IPS DF 4.7 (cell line): ENCODE data around the gene ZNF236.
A peak's percentile ranks its signal among the peaks of the same experiment; 100 is the strongest.
"Not testable (repeated sequence)": the region's sequence is repeated elsewhere in the genome, so short reads cannot be mapped to it uniquely, and the experiment has no call there.

Experiments
- DNase-seq: peaks from one replicate; pipeline ENCODE4 v3.0.0-alpha.2; 2013; ENCODE audit warnings: low spot score; ENCODE audit errors: extremely low read depth

The ZNF236 gene

GRCh38 chr18:76943542-76944339, 121.4 kb downstream of the ZNF236 start:
- DNase-seq: no peak

DNA sequence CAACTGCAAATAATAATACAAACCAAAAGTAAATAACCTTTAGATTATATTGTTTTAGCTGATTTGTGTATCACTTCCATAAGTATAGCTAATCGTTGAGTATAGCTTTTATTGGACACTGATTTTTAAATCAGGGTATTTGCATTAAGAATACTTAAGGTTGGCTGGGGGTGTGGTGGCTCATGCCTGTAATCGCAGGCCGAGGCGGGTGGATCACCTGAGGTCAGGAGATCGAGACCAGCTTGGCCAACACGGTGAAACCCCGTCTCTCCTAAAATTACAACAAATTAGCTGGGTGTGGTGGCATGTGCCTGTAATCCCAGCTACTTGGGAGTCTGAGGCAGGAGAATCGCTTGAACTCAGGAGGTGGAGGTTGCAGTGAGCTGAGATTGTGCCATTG, 122.0 kb downstream of the ZNF236 start:
- not testable (repeated sequence) for DNase-seq

DNA sequence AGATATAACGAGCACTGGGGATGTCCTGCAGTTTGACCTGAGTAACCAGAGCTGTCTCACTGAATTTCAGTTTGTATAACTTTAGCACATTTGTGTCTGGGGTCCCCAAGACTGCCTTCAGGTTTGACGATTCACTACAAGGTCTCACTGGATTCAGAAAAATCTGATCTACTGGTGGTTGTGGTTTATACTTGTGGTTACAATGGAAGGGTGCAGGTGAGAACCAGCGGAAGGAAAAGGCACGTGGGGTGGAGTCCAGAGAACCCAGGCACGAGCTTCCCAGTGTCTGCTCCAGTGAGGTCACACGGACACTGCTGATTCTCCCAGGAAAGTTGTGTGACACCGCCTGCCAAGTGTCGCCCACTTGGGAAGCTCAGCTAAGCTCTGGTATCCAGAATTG, 126.0 kb downstream of the ZNF236 start:
- no peak for DNase-seq

- no peak for DNase-seq
Observed at GRCh38 chr18:76951456-76952247, 129.3 kb downstream of the ZNF236 start.

DNA sequence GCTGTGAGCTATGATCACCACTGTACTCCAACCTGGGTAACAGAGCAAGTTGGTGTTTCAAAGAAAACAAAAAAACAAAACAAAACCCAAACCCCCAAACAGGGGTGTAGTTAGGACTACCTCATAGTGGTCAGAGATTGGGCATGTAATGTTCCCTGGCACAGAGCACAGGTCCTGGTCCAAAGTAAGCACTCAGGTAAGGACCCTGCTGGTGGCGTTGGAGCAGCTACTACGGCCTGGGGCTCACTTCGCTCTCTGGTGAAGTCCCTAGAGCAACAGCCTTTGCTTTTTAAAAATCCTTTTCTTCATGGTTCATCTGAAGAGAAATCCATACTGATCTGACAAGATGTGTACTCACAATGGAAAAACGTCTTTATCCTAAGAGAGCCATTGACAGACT, 130.4 kb downstream of the ZNF236 start:
- no peak for DNase-seq

- DNase-seq: no peak
Observed at GRCh38 chr18:76953156-76953555, 130.8 kb downstream of the ZNF236 start.

DNA sequence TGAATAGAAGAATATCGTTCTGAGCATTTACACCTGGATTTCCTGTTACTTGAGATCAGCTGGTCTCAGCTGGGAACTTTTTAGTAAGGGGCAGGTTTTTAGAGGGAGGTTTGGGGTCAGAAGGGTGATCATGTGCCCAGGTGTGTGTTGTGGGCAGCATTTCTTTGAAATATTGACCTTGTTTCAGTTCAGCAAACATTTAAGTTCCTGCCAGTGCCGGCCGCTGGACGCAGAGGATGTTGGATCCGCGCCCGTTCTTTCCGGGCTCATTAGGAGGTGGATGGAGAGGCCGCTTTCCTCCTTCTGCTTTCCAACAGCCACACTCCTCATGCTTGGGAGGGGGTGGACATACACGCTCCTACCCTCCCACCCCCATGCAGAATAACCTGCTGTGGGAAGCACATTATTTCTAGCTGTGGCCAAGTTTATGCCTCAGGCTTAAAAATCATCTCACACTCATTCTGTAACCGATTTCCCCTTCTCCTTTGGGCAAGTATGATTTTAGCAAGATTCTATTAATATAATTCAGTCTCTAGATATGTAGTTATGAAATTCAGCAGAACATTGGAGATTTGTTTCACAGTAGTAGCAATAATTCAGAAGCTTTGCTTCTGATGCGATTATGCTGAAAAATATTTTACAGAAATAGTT, 131.4 kb downstream of the ZNF236 start:
- DNase-seq: no peak

DNA sequence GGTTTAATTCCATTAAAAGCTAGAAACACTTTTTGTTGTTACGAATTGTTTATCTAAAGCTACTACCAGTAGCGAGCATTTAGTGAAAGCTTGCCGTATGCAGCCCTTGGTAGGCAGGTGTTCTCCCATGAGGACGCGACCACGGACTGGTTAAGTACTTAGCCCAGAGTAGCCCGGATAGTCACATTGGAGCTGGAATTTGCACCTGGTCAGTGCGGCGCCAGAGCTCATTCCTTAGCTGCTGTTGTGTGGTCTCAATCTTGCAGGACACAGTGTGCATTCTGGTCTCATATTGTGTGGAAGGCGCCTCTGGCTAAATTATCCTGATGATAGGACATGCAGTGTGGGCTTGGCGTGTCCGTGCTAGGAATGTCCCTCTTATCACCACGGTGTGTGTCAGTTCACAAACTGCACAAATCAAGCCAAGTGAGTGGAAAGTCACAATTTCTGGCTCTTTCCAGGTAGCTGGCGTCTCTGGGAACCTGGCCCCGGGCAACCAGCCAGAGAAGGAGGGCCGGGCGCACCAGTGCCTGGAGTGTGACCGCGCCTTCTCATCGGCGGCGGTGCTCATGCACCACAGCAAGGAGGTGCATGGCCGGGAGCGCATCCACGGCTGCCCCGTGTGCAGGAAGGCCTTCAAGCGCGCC, 133.3 kb downstream of the ZNF236 start:
- no peak for DNase-seq

DNA sequence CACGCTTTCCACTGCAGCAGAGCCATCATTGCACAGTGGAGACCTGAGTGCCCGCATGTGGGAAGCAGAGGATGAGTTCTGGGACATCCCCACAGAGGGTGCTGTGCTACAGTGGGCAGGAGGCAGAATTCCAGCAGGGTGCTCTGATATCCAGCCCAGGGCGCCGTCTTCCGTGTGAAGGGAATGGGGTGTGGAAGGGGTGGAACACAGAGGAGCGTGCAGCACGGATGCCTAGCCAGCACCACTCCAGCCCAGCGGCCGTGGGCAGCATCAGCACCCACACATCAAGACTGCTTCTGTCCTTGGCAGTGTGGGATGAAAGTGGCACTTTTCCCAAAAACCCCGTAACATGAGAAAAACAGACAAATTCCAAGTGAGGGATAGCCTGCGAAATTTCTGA, 134.3 kb downstream of the ZNF236 start:
- no peak for DNase-seq

DNA sequence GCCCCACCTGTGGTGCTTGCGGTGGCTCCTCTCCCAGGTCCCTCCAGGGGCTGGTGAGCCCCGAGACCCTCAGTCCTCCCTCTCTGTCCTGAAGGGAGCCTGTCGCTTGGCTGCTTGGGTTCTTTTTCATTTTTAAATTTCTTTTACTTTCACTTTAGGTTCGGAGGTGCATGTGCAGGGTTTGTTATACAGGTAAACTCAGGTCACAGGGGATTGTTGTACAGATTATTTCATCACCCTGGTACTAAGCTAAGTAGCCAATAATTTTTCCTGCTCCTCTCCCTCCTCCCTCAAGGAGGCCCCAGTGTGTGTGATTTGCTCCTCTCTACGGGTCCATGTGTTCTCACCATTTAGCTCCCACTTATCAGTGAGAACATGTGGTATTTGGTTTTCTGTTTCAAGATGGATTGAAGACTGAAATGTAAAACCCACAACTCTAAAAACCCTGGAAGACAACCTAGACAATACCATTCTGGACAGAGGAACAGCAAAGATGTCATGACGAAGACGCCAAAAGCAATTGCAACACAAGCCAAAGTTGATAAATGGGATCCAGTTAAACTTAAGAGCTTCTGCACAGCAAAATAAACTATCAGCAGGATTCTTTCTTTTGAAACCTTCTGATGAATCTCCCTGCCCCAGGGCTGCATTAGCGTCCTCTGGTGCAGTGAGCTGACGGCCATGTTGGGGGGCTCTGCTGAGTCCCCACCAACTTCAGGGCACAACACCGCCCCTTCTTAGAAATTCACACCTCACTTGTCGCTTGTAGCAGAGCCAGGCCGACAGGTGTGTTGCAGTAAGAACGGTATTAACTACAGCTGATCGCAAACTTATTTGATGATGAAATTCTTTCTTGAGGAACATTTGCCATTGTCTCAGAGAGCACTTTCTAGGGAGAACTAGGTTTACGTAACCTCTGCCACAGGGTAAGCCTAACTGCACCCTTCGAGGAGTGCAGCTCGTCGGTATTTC, 135.3 kb downstream of the ZNF236 start:
- no peak for DNase-seq

DNA sequence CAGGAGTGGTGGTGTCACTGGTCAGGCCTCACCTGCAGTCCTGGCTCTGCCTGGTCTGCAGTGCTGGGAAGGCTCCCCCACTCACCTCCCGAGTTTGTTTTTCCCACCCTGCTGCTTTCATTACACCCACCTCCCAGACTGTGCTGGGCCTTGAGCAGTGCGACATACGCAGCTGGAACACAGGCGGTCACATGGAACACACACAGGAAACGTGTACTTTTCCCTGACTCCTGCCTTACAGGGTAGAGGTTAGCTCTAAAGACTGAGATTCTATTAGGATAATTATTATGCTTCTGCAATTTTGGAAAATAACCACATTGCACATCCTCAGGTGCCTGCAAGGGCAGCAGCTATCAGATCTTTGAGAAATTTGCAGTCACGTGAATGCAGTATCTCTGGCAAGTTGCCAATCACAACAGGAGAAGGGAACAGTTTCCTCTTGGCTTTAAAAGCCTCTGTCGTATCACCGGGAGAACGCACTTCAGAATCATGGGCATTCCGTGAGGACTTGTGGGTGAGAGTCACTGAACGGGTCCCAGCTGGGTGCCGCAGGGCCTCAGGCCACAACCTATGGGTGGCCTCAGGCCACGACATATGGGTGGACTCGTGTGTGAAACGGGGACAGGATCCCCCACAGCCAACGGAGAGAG, 136.5 kb downstream of the ZNF236 start:
- DNase-seq: no peak

DNA sequence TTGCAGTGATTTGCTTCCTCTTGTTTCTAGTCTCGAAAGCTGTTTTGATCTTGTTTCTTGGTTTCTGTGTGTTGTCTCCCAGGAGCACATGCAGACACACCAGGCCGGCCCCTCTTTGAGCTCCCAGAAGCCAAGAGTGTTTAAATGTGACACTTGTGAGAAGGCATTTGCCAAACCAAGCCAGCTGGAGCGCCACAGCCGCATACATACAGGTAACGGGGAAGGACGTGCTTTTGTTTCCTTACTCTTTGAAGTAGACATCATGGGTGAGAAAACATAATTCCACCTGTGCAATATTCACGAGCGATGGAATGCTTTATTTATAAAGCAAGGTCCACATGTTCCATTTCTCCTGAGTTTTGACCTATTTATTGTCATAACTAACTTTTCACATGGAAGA, 137.2 kb downstream of the ZNF236 start:
- no peak for DNase-seq

DNA sequence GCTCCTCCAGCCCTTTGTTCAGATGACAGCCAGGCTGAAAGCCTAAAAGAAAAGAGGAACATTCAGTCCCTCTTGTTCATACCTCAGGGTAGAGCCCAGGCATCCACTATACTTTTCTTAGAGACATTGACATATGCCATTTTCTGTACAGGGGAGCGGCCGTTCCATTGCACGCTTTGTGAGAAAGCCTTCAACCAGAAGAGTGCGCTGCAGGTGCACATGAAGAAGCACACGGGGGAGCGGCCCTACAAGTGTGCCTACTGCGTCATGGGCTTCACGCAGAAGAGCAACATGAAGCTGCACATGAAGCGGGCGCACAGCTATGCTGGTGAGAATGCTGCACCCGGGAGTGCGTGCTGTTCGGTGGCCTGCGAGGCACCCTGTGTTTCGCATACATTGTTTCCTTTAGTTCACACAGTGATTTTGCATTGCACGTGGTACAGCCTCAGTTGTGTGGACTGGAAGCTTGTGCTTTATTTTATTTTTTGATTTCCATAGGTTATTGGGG, 138.2 kb downstream of the ZNF236 start:
- no peak for DNase-seq

DNA sequence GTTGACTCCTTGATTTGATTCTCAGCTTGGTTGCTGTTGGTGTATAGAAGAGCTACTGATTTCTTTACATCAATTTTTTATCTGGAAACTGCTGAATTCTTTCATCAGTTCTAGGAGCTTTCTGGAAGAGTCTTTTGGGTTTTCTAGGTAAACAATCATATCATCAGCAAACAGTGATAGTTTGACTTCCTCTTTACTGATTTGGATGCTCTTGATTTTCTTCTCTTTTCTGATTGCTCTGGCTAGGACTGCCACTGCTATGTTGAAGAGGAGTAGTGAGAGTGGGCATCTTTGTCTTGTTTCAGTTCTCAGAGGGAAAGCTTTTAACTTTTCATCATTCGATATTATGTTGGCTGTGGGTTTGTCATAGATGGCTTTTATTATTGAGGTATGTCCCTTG, 140.5 kb downstream of the ZNF236 start:
- DNase-seq: no peak

- DNase-seq: no peak
Observed at GRCh38 chr18:76963936-76964335, 141.6 kb downstream of the ZNF236 start.

DNA sequence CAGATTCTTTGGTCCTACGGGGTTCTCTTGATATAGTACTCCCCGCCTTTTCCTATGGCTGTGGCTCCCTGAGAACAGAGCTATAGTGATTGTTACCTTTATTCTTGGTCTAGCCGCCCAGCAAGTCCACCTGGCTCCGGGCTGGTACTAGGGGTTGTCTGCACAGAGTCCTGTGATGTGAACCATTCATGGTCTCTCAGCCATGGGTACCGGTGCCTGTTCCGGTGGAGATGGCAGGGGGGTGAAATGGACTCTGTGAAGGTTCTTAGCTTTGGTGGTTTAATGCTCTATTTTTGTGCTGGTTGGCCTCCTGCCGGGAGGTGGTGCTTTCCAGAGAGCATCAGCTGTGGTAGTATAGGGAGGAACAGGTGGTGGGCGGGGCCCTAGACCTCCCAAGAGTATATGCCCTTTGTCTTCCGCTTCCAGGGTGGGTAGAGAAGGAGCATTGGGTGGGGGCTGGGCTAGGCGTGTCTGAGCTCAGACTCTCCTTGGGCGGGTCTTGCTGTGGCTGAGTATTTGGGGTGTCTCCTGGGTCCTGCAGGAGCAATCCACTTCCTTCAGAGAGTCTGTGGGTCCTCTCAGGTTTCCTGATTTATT, 143.3 kb downstream of the ZNF236 start:
- DNase-seq: not testable (repeated sequence)

GRCh38 chr18:76967299-76967698, 144.9 kb downstream of the ZNF236 start:
- DNase-seq: not testable (repeated sequence)

- DNase-seq: peak; percentile 58
Observed at GRCh38 chr18:76967721-76968472, 145.5 kb downstream of the ZNF236 start.
